Measurements from ENCODE around the gene PRUNE2. TPM values are rescaled to one million over a fixed set of nuclear protein-coding genes. Genes with fewer than 3 reads are reported as not detected.

The PRUNE2 gene
- total and polyA plus RNA-seq, 5 experiments from 2014 or later: not detected

GRCh38 chr9:76917299-76917698 lies 11.4 kb upstream of the PRUNE2 start:
- POLR2A ChIA-PET: no interaction called here
- peaks cover 8 to 44% (median 18%) of the 10 kb centered on the region in 5 donors for H3K27me3 Mint-ChIP-seq
- no peaks in the 10 kb centered on the region for H3K4me1 Mint-ChIP-seq
- no peak for ATAC-seq
- no peak overlapping the region for H3K27ac Mint-ChIP-seq
- H3K4me3 Mint-ChIP-seq: no peak overlapping the region
- H3K36me3 Mint-ChIP-seq: no peaks in the 10 kb centered on the region
- H3K9me3 Mint-ChIP-seq: peaks cover 0 to 6% (median 0%) of the 10 kb centered on the region in 9 donors
- DNase-seq: no peak

- ATAC-seq: no peak
- POLR2A ChIA-PET: no interaction called here
- DNase-seq: no peak
These were observed 10.3 kb upstream of the PRUNE2 start for GRCh38 chr9:76916231-76916630.

GRCh38 chr9:76913467-76913866 lies 7.6 kb upstream of the PRUNE2 start:
- H3K4me3 Mint-ChIP-seq: no peak overlapping the region
- POLR2A ChIA-PET: no interaction called here
- no peak for DNase-seq
- no peaks in the 10 kb centered on the region for H3K4me1 Mint-ChIP-seq
- no peak for ATAC-seq
- peaks cover 0 to 6% (median 0%) of the 10 kb centered on the region in 9 donors for H3K9me3 Mint-ChIP-seq
- H3K36me3 Mint-ChIP-seq: no peaks in the 10 kb centered on the region
- peaks cover 22 to 62% (median 32%) of the 10 kb centered on the region in 5 donors for H3K27me3 Mint-ChIP-seq
- no peak overlapping the region for H3K27ac Mint-ChIP-seq

More at GRCh38 chr9:76916231-76916630, 10.3 kb upstream of the PRUNE2 start:
- Mint-ChIP-seq H3K4me3 (no peak overlapping the region), H3K9me3 (peaks cover 0 to 6% (median 0%) of the 10 kb centered on the region in 9 donors), H3K27ac (no peak overlapping the region), H3K36me3 (no peaks in the 10 kb centered on the region), H3K27me3 (peaks cover 8 to 44% (median 22%) of the 10 kb centered on the region in 5 donors), H3K4me1 (no peaks in the 10 kb centered on the region)

GRCh38 chr9:76912636-76913275 lies 6.8 kb upstream of the PRUNE2 start:
- H3K27ac Mint-ChIP-seq: no peak overlapping the region
- H3K27me3 Mint-ChIP-seq: peaks cover 23 to 62% (median 31%) of the 10 kb centered on the region in 5 donors
- no peak for DNase-seq
- no peaks in the 10 kb centered on the region for H3K36me3 Mint-ChIP-seq
- H3K4me1 Mint-ChIP-seq: no peaks in the 10 kb centered on the region
- no peak overlapping the region for H3K4me3 Mint-ChIP-seq
- POLR2A ChIA-PET: no interaction called here
- ATAC-seq: no peak
- peaks cover 0 to 6% (median 0%) of the 10 kb centered on the region in 9 donors for H3K9me3 Mint-ChIP-seq

- no peak for ATAC-seq
- H3K9me3 Mint-ChIP-seq: peaks cover 0 to 6% (median 0%) of the 10 kb centered on the region in 9 donors
- H3K27me3 Mint-ChIP-seq: peaks cover 31 to 63% (median 34%) of the 10 kb centered on the region in 5 donors
- no peak for DNase-seq
- H3K36me3 Mint-ChIP-seq: no peaks in the 10 kb centered on the region
- no peak overlapping the region for H3K27ac Mint-ChIP-seq
- POLR2A ChIA-PET: no interaction called here
- no peak overlapping the region for H3K4me3 Mint-ChIP-seq
- no peaks in the 10 kb centered on the region for H3K4me1 Mint-ChIP-seq
These were observed 6.1 kb upstream of the PRUNE2 start for GRCh38 chr9:76911971-76912370.

GRCh38 chr9:76910861-76911260 lies 4.9 kb upstream of the PRUNE2 start:
- peaks cover 31 to 62% (median 37%) of the 10 kb centered on the region in 5 donors for H3K27me3 Mint-ChIP-seq
- H3K36me3 Mint-ChIP-seq: no peaks in the 10 kb centered on the region
- DNase-seq (no peak), ATAC-seq (no peak)
- POLR2A ChIA-PET: no interaction called here
- peaks cover 0 to 6% (median 1%) of the 10 kb centered on the region in 4 donors for H3K4me1 Mint-ChIP-seq
- peaks cover 0 to 6% (median 0%) of the 10 kb centered on the region in 9 donors for H3K9me3 Mint-ChIP-seq
- no peak overlapping the region for H3K27ac Mint-ChIP-seq
- no peak overlapping the region for H3K4me3 Mint-ChIP-seq

GRCh38 chr9:76906647-76906975 lies 697 bp upstream of the PRUNE2 start:
- POLR2A ChIA-PET: no interaction called here
- Mint-ChIP-seq H3K4me3 (no peak overlapping the region), H3K27ac (no peak overlapping the region), H3K4me1 (peaks cover 0 to 6% (median 1%) of the 10 kb centered on the region in 4 donors), H3K36me3 (no peaks in the 10 kb centered on the region), H3K9me3 (peaks cover 0 to 6% (median 0%) of the 10 kb centered on the region in 9 donors), H3K27me3 (peaks cover 33 to 67% (median 47%) of the 10 kb centered on the region in 5 donors)
- DNase-seq (no peak), ATAC-seq (no peak)

- peaks cover 40 to 78% (median 49%) of the 10 kb centered on the region in 5 donors for H3K27me3 Mint-ChIP-seq
- POLR2A ChIA-PET: no interaction called here
- no peak overlapping the region for H3K4me3 Mint-ChIP-seq
- DNase-seq (no peak), ATAC-seq (no peak)
- peaks cover 0 to 6% (median 0%) of the 10 kb centered on the region in 9 donors for H3K9me3 Mint-ChIP-seq
- H3K4me1 Mint-ChIP-seq: peaks cover 0 to 6% (median 1%) of the 10 kb centered on the region in 4 donors
- no peak overlapping the region for H3K27ac Mint-ChIP-seq
- H3K36me3 Mint-ChIP-seq: no peaks in the 10 kb centered on the region
These were observed 1.1 kb downstream of the PRUNE2 start for GRCh38 chr9:76904661-76905457.

- POLR2A ChIA-PET: no interaction called here
- H3K27me3 Mint-ChIP-seq: peaks cover 30 to 63% (median 37%) of the 10 kb centered on the region in 5 donors
- DNase-seq: no peak
- peaks cover 0 to 6% (median 1%) of the 10 kb centered on the region in 4 donors for H3K4me1 Mint-ChIP-seq
- H3K9me3 Mint-ChIP-seq: peaks cover 0 to 8% (median 0%) of the 10 kb centered on the region in 9 donors
- H3K36me3 Mint-ChIP-seq: no peaks in the 10 kb centered on the region
- no peak overlapping the region for H3K4me3 Mint-ChIP-seq
- no peak for ATAC-seq
- H3K27ac Mint-ChIP-seq: no peak overlapping the region
These were observed 3.5 kb downstream of the PRUNE2 start for GRCh38 chr9:76902395-76902794.

GRCh38 chr9:76901801-76902200 lies 4.1 kb downstream of the PRUNE2 start:
- ATAC-seq (no peak), DNase-seq (no peak)
- Mint-ChIP-seq H3K4me1 (peaks cover 0 to 6% (median 1%) of the 10 kb centered on the region in 4 donors), H3K4me3 (no peak overlapping the region), H3K9me3 (peaks cover 0 to 8% (median 0%) of the 10 kb centered on the region in 9 donors), H3K27me3 (peaks cover 30 to 62% (median 32%) of the 10 kb centered on the region in 5 donors), H3K27ac (no peak overlapping the region), H3K36me3 (no peaks in the 10 kb centered on the region)
- POLR2A ChIA-PET: no interaction called here

- H3K4me1 Mint-ChIP-seq: no peaks in the 10 kb centered on the region
- peaks cover 0 to 8% (median 0%) of the 10 kb centered on the region in 9 donors for H3K9me3 Mint-ChIP-seq
- H3K4me3 Mint-ChIP-seq: no peak overlapping the region
- no peaks in the 10 kb centered on the region for H3K36me3 Mint-ChIP-seq
- POLR2A ChIA-PET: no interaction called here
- peaks cover 25 to 63% (median 35%) of the 10 kb centered on the region in 5 donors for H3K27me3 Mint-ChIP-seq
- no peak for ATAC-seq
- no peak overlapping the region for H3K27ac Mint-ChIP-seq
- no peak for DNase-seq
These were observed 5.0 kb downstream of the PRUNE2 start for GRCh38 chr9:76900884-76901440.

GRCh38 chr9:76898786-76899185 lies 7.1 kb downstream of the PRUNE2 start:
- H3K27me3 Mint-ChIP-seq: peaks cover 10 to 50% (median 24%) of the 10 kb centered on the region in 5 donors
- H3K36me3 Mint-ChIP-seq: no peaks in the 10 kb centered on the region
- H3K4me3 Mint-ChIP-seq: no peak overlapping the region
- no peak for DNase-seq
- no peak for ATAC-seq
- no peaks in the 10 kb centered on the region for H3K4me1 Mint-ChIP-seq
- POLR2A ChIA-PET: no interaction called here
- peaks cover 0 to 8% (median 0%) of the 10 kb centered on the region in 9 donors for H3K9me3 Mint-ChIP-seq
- H3K27ac Mint-ChIP-seq: no peak overlapping the region

Measured in naive thymus-derived CD8-positive, alpha-beta T cell (primary cell).